Suprapubic skin (tissue), 4 donors: Measurements from ENCODE around the gene LDLRAD4. TPM values are rescaled to one million over a fixed set of nuclear protein-coding genes. Genes with fewer than 3 reads are reported as not detected.

ENCODE experiments used
- DNase-seq, 2 donors: peaks; one replicate each; pipeline ENCODE4 v3.0.0-alpha.2; 2019; ENCODE audit warnings: low spot score in 2 of 2
- H3K27ac ChIP-seq: fragments of 200-600 bp; sonication (generic); one replicate; pipeline ENCODE4 v1.5.1; 2019
- H3K27me3 ChIP-seq: fragments of 200-600 bp; sonication (generic); one replicate; pipeline ENCODE4 v1.5.1; 2019
- H3K36me3 ChIP-seq: fragments of 200-600 bp; sonication (generic); one replicate; pipeline ENCODE4 v1.5.1; 2019
- H3K4me1 ChIP-seq: fragments of 200-600 bp; sonication (generic); one replicate; pipeline ENCODE4 v1.5.1; 2019
- H3K4me3 ChIP-seq: fragments of 200-600 bp; sonication (generic); one replicate; pipeline ENCODE4 v1.5.1; 2019; ENCODE audit warnings: mild to moderate bottlenecking
- H3K9me3 ChIP-seq: fragments of 200-600 bp; sonication (generic); one replicate; pipeline ENCODE4 v1.5.1; 2019
- CTCF ChIP-seq, 2 donors: fragments of 200-600 bp in 1 of 2; fragments of 450-650 bp in 1 of 2; sonication (generic) in 1 of 2; IDR thresholded peaks; one replicate each; pipeline ENCODE4 v1.5.1; 2016 to 2019; ENCODE audit warnings: antibody characterized with exemption in 2 of 2, mild to moderate bottlenecking in 1 of 2, moderate library complexity in 1 of 2
- EP300 ChIP-seq: sonication (generic); formaldehyde crosslinking; IDR thresholded peaks from one replicate; pipeline ENCODE4 v1.6.1; 2017; ENCODE audit warnings: antibody characterized with exemption
- POLR2A ChIP-seq, 2 donors: fragments of 450-650 bp; IDR thresholded peaks; one replicate each; pipeline ENCODE4 v1.6.1; 2017; ENCODE audit warnings: antibody characterized with exemption in 2 of 2, mild to moderate bottlenecking in 2 of 2, moderate library complexity in 2 of 2
- POLR2AphosphoS5 ChIP-seq, 3 donors: sonication (generic); formaldehyde crosslinking; IDR thresholded peaks; one replicate each; pipeline ENCODE4 v1.6.1; 2017; ENCODE audit warnings: antibody characterized with exemption in 3 of 3
- WGBS: methylation state at CpG from one replicate; pipeline ENCODE4 v1.1.5; 2018; 5-methylcytosine and 5-hydroxymethylcytosine counted together
- total RNA-seq, 4 donors: library from RNA; depleted of rRNA; stranded (reverse); fragments of >200 nt; gene quantifications; one replicate each; pipeline ENCODE4 v1.1.0, GENCODE V29; 2016

Gene LDLRAD4
- total RNA-seq, 4 donors from 2014 or later = 10.1 to 31.6 (median 15.1) TPM

GRCh38 chr18:13320096-13320495, 101.5 kb downstream of the LDLRAD4 start:
- Histone ChIP-seq H3K9me3 (peaks cover 8% of the 10 kb centered on the region), H3K27ac (no peak overlapping the region), H3K36me3 (no peaks in the 10 kb centered on the region), H3K27me3 (no peaks in the 10 kb centered on the region), H3K4me1 (peaks cover 2% of the 10 kb centered on the region), H3K4me3 (no peak overlapping the region)
- DNase-seq = no peak
- TF ChIP-seq POLR2A (IDR thresholded peaks at IDR 0.05) (no peak), EP300 (no peak), CTCF (IDR thresholded peaks at IDR 0.05) (no peak), POLR2AphosphoS5 (IDR thresholded peaks at IDR 0.05) (no peak)
- WGBS = 83% methylated on average over 8 of the region's 8 CpGs

DNA sequence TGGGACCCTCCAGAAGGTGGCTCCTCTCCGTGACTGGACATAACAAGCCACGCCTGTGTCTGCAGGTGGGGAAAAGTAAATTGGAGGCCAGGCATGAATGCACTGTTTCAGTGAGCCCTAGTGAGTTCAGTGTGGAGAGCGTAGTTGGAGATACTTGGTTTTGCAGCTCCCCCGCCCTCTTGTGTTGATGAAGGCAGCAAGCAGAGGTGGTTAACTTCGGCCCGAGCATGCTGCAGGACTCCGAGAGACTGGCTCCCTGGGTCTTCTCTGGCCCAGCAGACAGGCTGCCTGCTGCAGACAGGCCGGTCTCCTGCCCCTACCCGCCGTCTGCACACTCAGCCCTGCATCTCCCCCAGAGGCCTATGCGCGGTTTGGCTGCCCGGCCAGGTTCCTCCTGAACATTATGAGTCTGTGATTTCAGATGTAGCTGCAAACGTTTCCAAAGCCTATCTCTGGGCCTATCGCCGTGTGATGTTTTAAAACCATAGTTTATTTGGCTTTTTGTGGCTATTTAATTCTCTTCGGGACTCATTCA, 102.4 kb downstream of the LDLRAD4 start:
- no peak for DNase-seq
- H3K36me3 ChIP-seq = no peaks in the 10 kb centered on the region
- H3K27me3 ChIP-seq = no peaks in the 10 kb centered on the region
- no peak overlapping the region for H3K4me3 ChIP-seq
- WGBS = 91% methylated on average over 17 of the region's 17 CpGs
- TF ChIP-seq POLR2AphosphoS5 (IDR thresholded peaks at IDR 0.05) = no peak
- no peak for TF ChIP-seq CTCF (IDR thresholded peaks at IDR 0.05)
- TF ChIP-seq EP300 = no peak
- TF ChIP-seq POLR2A (IDR thresholded peaks at IDR 0.05) = no peak
- H3K4me1 ChIP-seq = peaks cover 2% of the 10 kb centered on the region
- H3K9me3 ChIP-seq = peaks cover 5% of the 10 kb centered on the region
- H3K27ac ChIP-seq = no peak overlapping the region

- H3K9me3 ChIP-seq = no peaks in the 10 kb centered on the region
- H3K27me3 ChIP-seq = no peaks in the 10 kb centered on the region
- H3K4me3 ChIP-seq = no peak overlapping the region
- H3K4me1 ChIP-seq = peaks cover 2% of the 10 kb centered on the region
- H3K36me3 ChIP-seq = no peaks in the 10 kb centered on the region
- no peak for TF ChIP-seq POLR2A (IDR thresholded peaks at IDR 0.05)
- no peak for TF ChIP-seq POLR2AphosphoS5 (IDR thresholded peaks at IDR 0.05)
- TF ChIP-seq EP300 = no peak
- TF ChIP-seq CTCF (IDR thresholded peaks at IDR 0.05) = no peak
- WGBS = 45% methylated on average over 1 of the region's 1 CpG
- no peak for DNase-seq
- no peak overlapping the region for H3K27ac ChIP-seq
Measured at GRCh38 chr18:13321923-13322322, 103.4 kb downstream of the LDLRAD4 start.

DNA sequence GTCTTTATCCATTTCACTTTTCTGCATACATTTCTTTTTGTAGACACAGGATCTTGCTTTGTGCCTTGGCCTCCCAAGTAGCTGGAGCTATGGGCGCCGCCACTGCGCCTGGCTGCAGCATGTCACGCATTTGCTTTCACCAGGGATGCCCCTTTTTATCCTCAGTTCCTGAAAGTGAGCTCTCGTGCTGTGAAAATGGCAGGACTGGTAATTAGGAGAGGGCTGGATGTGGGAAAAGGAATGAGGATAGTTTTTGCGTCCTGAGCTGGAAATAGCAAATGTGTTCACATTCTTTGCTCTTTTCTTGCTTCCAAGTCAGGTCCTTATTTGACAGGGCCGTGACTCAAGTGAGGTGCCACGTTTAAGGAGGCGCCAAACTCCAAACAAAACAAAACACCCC, 104.6 kb downstream of the LDLRAD4 start:
- Histone ChIP-seq H3K27ac (no peak overlapping the region), H3K4me1 (peaks cover 2% of the 10 kb centered on the region), H3K27me3 (no peaks in the 10 kb centered on the region), H3K36me3 (no peaks in the 10 kb centered on the region), H3K4me3 (no peak overlapping the region), H3K9me3 (no peaks in the 10 kb centered on the region)
- 96% methylated on average over 9 of the region's 9 CpGs for WGBS
- no peak for DNase-seq
- TF ChIP-seq POLR2A (IDR thresholded peaks at IDR 0.05) = no peak
- TF ChIP-seq EP300 = no peak
- TF ChIP-seq CTCF (IDR thresholded peaks at IDR 0.05) = no peak
- no peak for TF ChIP-seq POLR2AphosphoS5 (IDR thresholded peaks at IDR 0.05)

- TF ChIP-seq POLR2AphosphoS5 (IDR thresholded peaks at IDR 0.05) (no peak), POLR2A (IDR thresholded peaks at IDR 0.05) (no peak), CTCF (IDR thresholded peaks at IDR 0.05) (no peak), EP300 (no peak)
- Histone ChIP-seq H3K9me3 (no peaks in the 10 kb centered on the region), H3K36me3 (no peaks in the 10 kb centered on the region), H3K27ac (no peak overlapping the region), H3K4me3 (no peak overlapping the region), H3K4me1 (peaks cover 2% of the 10 kb centered on the region), H3K27me3 (no peaks in the 10 kb centered on the region)
- no peak for DNase-seq
- 84% methylated on average over 8 of the region's 8 CpGs for WGBS
Measured at GRCh38 chr18:13324880-13325279, 106.3 kb downstream of the LDLRAD4 start.
